AG04449 (cell line): ENCODE results near the gene CATSPERD.

Source experiments
- CTCF ChIA-PET: fragments of 350-600 bp; formaldehyde crosslinking; extraction: SDS; loops from one replicate; lab custom pipeline; 2021; ENCODE audit warnings: antibody characterized with exemption; lab: Yijun Ruan, JAX
- POLR2A ChIA-PET: fragments of 400-600, 350-600 bp; formaldehyde crosslinking; extraction: SDS; loops from one replicate; lab custom pipeline; 2020; ENCODE audit warnings: antibody characterized with exemption, inconsistent platforms; lab: Yijun Ruan, JAX
- DNase-seq: peaks from one replicate; pipeline ENCODE4 v3.0.0-alpha.2; 2010; ENCODE audit warnings: low read depth, low spot score
- H3K4me3 ChIP-seq: 2 replicates; pipeline ENCODE4 v1.5.1; 2011; ENCODE audit warnings: low read depth, mild to moderate bottlenecking, control low read depth, low read length
- TF ChIP-seq, protein P1 (sequence below): IDR thresholded peaks from one replicate; pipeline ENCODE4 v1.5.1; 2011; ENCODE audit warnings: mild to moderate bottlenecking, moderate library complexity, low read length, control low read depth, inconsistent platforms; ENCODE audit not compliant: insufficient read depth; ENCODE audit errors: missing control alignments

CATSPERD gene

DNA sequence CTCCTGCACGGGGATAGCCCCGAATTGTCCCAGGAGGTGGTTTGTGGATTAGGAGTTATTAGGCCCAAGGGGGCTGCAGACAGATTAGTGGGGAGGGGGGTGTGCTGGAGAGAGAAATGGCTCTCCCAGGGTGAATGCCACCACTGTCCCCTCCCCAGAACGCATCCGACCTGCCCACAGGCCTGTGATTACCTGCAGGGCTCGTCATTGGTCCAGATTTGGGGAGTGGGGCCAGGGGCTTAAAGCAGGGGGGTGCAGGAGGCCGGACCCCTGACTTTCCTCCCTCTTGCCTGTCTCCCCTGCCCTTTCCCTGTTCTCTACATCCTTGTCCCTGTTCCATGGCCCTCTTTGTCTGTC lies 85.7 kb downstream of the CATSPERD start:
- no peak for DNase-seq
- CTCF ChIA-PET: interaction anchor here (1.1 to 3.3 kb wide), 7 partner anchors 10 to 216 kb away, joined by 4 to 12 read pairs (median 5); partner anchors contain the start of gene NDUFA11
- H3K4me3 ChIP-seq: no peak overlapping the region
- POLR2A ChIA-PET: no interaction called here
- TF ChIP-seq, protein P1, sequence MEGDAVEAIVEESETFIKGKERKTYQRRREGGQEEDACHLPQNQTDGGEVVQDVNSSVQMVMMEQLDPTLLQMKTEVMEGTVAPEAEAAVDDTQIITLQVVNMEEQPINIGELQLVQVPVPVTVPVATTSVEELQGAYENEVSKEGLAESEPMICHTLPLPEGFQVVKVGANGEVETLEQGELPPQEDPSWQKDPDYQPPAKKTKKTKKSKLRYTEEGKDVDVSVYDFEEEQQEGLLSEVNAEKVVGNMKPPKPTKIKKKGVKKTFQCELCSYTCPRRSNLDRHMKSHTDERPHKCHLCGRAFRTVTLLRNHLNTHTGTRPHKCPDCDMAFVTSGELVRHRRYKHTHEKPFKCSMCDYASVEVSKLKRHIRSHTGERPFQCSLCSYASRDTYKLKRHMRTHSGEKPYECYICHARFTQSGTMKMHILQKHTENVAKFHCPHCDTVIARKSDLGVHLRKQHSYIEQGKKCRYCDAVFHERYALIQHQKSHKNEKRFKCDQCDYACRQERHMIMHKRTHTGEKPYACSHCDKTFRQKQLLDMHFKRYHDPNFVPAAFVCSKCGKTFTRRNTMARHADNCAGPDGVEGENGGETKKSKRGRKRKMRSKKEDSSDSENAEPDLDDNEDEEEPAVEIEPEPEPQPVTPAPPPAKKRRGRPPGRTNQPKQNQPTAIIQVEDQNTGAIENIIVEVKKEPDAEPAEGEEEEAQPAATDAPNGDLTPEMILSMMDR: no peak

- no peak for DNase-seq
- CTCF ChIA-PET: interaction anchor here (1.1 to 3.3 kb wide), 7 partner anchors 11 to 215 kb away, joined by 4 to 12 read pairs (median 5); partner anchors contain the start of gene NDUFA11
- TF ChIP-seq, protein P1: no peak
- POLR2A ChIA-PET: no interaction called here
- H3K4me3 ChIP-seq: no peak overlapping the region
Measured at GRCh38 chr19:5806905-5807304, 86.5 kb downstream of the CATSPERD start.

GRCh38 chr19:5808120-5808816 lies 87.8 kb downstream of the CATSPERD start:
- ChIA-PET CTCF (interaction anchor here (0.8 to 3.3 kb wide), 7 partner anchors 14 to 230 kb away, joined by 3 to 12 read pairs (median 5); partner anchors contain the start of genes FUT3 and NDUFA11), POLR2A (no interaction called here)

GRCh38 chr19:5809053-5809452 lies 88.6 kb downstream of the CATSPERD start:
- TF ChIP-seq, protein P1: no peak
- ChIA-PET CTCF (interaction anchor here (0.8 to 3.3 kb wide), 5 partner anchors 15 to 229 kb away, joined by 3 to 12 read pairs (median 7); partner anchors contain the start of genes FUT3 and NDUFA11), POLR2A (no interaction called here)
- DNase-seq: no peak
- H3K4me3 ChIP-seq: no peak overlapping the region

More at GRCh38 chr19:5808120-5808816, 87.8 kb downstream of the CATSPERD start:
- no peak overlapping the region for H3K4me3 ChIP-seq
- TF ChIP-seq, protein P1: no peak
- no peak for DNase-seq

DNA sequence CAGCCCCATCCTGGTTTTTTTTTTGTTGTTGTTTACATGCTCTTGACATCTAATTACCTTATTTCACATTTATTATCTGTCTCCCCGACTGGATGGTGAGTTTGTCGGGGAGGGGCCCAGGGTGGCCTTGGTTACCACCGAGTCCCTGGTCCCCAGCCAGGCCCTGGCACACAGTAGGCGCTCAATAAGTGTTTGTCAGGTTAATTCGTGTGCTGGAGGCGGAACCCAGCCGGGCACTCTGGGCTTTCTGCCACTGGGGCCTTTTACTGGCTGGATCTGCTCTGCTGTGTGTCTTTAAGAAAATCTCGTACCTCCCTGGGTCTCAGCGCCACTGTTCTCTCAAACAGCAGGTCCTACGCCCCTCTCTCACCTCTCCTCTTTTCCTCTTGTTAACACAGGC lies 89.0 kb downstream of the CATSPERD start:
- CTCF ChIA-PET: no interaction called here
- TF ChIP-seq, protein P1: no peak
- POLR2A ChIA-PET: no interaction called here
- H3K4me3 ChIP-seq: no peak overlapping the region
- no peak for DNase-seq

DNA sequence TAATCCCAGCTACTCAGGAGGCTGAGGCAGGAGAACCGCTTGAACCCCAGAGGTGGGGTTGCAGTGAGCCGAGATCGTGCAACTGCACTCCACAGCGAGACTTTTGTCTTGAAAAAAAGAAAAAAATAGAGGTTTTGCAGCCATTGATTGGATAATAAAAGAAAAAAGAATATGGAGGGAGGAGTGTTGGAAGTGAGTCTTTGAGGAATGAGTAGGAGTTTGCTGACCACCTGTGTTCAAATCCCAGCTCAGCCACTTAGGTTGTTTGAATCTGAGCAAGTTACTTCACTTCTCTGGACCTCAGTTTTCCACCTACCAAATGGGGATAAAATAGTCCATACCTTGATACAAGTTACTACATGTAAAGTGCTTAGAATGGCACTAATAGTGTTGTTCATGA lies 90.7 kb downstream of the CATSPERD start:
- TF ChIP-seq, protein P1: no peak
- H3K4me3 ChIP-seq: no peak overlapping the region
- POLR2A ChIA-PET: no interaction called here
- no peak for DNase-seq
- CTCF ChIA-PET: interaction anchor here (0.8 kb wide), 1 partner anchor 12 kb away, joined by 3 read pairs; no protein-coding TSS in a partner anchor
